Erythroblast (primary cell): ENCODE data around the gene ALDH16A1.
A peak's percentile ranks its signal among the peaks of the same experiment; 100 is the strongest.

Source experiments
- DNase-seq, 2 experiments: peaks; one replicate each; lab custom pipeline; 2025; lab: John Stamatoyannopoulos, UW
- GATA1 ChIP-seq: IDR thresholded peaks from 2 replicates; pipeline ENCODE4 v1.6.1; 2011; ENCODE audit warnings: low read depth, mild to moderate bottlenecking, control low read depth, low read length, moderate library complexity
- POLR2A ChIP-seq: IDR thresholded peaks from 2 replicates; pipeline ENCODE4 v1.6.1; 2011; ENCODE audit warnings: mild to moderate bottlenecking, low read length

The ALDH16A1 gene

GRCh38 chr19:49453013-49453756 is at the start of gene ALDH16A1:
Gene ALDH16A1, plus strand, starts transcription at chr19:49453225. Its CDS starts 107 bp downstream, at chr19:49453332.
- DNase-seq, result peak; percentile 98 to 99
- TF ChIP-seq GATA1 (no peak), POLR2A (peak; percentile 99)

GRCh38 chr19:49403404-49404187 is 49.4 kb upstream of the ALDH16A1 start:
- DNase-seq, result no peak
- no peak for TF ChIP-seq POLR2A
- no peak for TF ChIP-seq GATA1

GRCh38 chr19:49407079-49407478 is 45.9 kb upstream of the ALDH16A1 start:
- no peak for TF ChIP-seq POLR2A
- TF ChIP-seq GATA1, result no peak
- no peak for DNase-seq

- TF ChIP-seq GATA1 (no peak), POLR2A (no peak)
- DNase-seq, result no peak
Observed at GRCh38 chr19:49407482-49408015, 45.5 kb upstream of the ALDH16A1 start.

- DNase-seq, result no peak
- no peak for TF ChIP-seq GATA1
- TF ChIP-seq POLR2A, result no peak
Observed at GRCh38 chr19:49408816-49409440, 44.1 kb upstream of the ALDH16A1 start.

GRCh38 chr19:49409441-49410029 is 43.5 kb upstream of the ALDH16A1 start:
- TF ChIP-seq POLR2A, result no peak
- no peak for TF ChIP-seq GATA1
- no peak for DNase-seq

GRCh38 chr19:49411681-49412326 is 41.2 kb upstream of the ALDH16A1 start:
- no peak for DNase-seq
- no peak for TF ChIP-seq GATA1
- TF ChIP-seq POLR2A, result no peak

GRCh38 chr19:49413348-49413747 is 39.7 kb upstream of the ALDH16A1 start:
- no peak for DNase-seq
- TF ChIP-seq GATA1 (no peak), POLR2A (no peak)

- no peak for DNase-seq
- no peak for TF ChIP-seq GATA1
- TF ChIP-seq POLR2A, result no peak
Observed at GRCh38 chr19:49414256-49414655, 38.8 kb upstream of the ALDH16A1 start.

- no peak for DNase-seq
- TF ChIP-seq GATA1, result no peak
- TF ChIP-seq POLR2A, result no peak
Observed at GRCh38 chr19:49415102-49415809, 37.8 kb upstream of the ALDH16A1 start.

- no peak for DNase-seq
- TF ChIP-seq GATA1, result no peak
- no peak for TF ChIP-seq POLR2A
Observed at GRCh38 chr19:49415810-49416200, 37.2 kb upstream of the ALDH16A1 start.

GRCh38 chr19:49417088-49417487 is 35.9 kb upstream of the ALDH16A1 start:
- no peak for DNase-seq
- TF ChIP-seq POLR2A, result no peak
- TF ChIP-seq GATA1, result no peak
